Astrocyte (in vitro differentiated cells and primary cell): ENCODE data around the gene C10orf105.

Source experiments
- EZH2 ChIP-seq: IDR thresholded peaks from 2 replicates; pipeline ENCODE4 v1.6.1; 2012; ENCODE audit warnings: mild to moderate bottlenecking, low read length, inconsistent platforms; ENCODE audit not compliant: insufficient read depth
- TF ChIP-seq, protein P1 (sequence below): IDR thresholded peaks from 2 replicates; pipeline ENCODE4 v1.5.1; 2011; ENCODE audit warnings: low read depth, mild to moderate bottlenecking, inconsistent platforms, low read length, moderate library complexity; ENCODE audit not compliant: insufficient read depth

DNA sequence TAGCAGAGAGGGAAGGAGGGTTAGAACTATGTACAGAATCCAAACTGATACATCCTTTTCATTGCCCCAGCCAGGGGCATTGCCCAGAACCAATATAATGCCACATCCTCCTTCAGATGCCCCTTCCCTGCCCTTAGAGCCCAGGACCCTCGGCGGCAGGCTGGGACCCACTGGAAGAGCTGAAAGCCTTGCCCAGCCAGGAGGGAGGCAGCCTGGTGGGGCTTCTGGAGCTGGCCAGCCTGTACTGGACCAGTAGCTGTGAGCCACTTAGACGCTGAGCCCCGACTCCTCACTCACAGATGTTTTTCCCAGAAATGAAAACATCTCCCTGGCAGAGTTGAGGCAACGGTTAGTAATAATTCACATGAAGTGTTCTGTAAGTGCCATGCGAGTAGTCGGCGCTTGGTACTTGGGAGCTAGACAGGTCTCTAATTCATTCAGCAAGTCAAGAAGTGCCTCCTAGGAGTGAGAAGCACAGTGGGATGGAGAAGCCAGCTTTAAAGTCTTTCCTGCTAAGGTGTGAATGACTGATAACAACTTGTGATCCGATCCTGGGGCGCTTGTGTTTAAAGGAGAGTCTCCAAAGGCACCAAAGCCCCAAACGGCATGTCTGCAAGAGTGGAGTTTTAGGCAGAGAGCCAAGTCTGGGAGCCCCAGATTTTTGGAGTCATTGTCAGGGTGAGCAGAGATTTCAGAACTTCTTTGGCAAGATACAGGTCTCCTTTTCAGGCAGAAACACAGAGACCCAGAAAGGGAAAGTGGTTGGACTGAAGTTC is 44.0 kb upstream of the C10orf105 start:
- TF ChIP-seq, protein P1, sequence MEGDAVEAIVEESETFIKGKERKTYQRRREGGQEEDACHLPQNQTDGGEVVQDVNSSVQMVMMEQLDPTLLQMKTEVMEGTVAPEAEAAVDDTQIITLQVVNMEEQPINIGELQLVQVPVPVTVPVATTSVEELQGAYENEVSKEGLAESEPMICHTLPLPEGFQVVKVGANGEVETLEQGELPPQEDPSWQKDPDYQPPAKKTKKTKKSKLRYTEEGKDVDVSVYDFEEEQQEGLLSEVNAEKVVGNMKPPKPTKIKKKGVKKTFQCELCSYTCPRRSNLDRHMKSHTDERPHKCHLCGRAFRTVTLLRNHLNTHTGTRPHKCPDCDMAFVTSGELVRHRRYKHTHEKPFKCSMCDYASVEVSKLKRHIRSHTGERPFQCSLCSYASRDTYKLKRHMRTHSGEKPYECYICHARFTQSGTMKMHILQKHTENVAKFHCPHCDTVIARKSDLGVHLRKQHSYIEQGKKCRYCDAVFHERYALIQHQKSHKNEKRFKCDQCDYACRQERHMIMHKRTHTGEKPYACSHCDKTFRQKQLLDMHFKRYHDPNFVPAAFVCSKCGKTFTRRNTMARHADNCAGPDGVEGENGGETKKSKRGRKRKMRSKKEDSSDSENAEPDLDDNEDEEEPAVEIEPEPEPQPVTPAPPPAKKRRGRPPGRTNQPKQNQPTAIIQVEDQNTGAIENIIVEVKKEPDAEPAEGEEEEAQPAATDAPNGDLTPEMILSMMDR, result no peak
- TF ChIP-seq EZH2, result no peak
